ENCODE measurements around the gene CFLAR. TPM values are rescaled to one million over a fixed set of nuclear protein-coding genes. Genes with fewer than 3 reads are reported as not detected.

The CFLAR gene
- total RNA-seq, 3 donors from 2014 or later (not counting 1 experiment from before 2014, with no cell fraction given) = 415 to 542 (median 445) TPM

- Histone ChIP-seq H3K27me3 (ENCODE audit: control insufficient read depth, insufficient read depth, low read length) (no peaks in the 10 kb centered on the region), H3K4me1 (ENCODE audit: control insufficient read depth, insufficient read depth, low read length) (no peaks in the 10 kb centered on the region), H3K36me3 (ENCODE audit: control insufficient read depth, insufficient read depth, low read length) (peaks cover 11% of the 10 kb centered on the region), H3K4me3 (ENCODE audit: low read length) (no peak overlapping the region), H3K27ac (ENCODE audit: low read length) (no peak overlapping the region), H3K9me3 (ENCODE audit: control insufficient read depth, insufficient read depth, low read length) (no peaks in the 10 kb centered on the region)
- H3K36me3 Mint-ChIP-seq = no peaks in the 10 kb centered on the region
- intact Hi-C loops (cut with micrococcal nuclease) = no loop called here
- TF ChIP-seq, protein P1, sequence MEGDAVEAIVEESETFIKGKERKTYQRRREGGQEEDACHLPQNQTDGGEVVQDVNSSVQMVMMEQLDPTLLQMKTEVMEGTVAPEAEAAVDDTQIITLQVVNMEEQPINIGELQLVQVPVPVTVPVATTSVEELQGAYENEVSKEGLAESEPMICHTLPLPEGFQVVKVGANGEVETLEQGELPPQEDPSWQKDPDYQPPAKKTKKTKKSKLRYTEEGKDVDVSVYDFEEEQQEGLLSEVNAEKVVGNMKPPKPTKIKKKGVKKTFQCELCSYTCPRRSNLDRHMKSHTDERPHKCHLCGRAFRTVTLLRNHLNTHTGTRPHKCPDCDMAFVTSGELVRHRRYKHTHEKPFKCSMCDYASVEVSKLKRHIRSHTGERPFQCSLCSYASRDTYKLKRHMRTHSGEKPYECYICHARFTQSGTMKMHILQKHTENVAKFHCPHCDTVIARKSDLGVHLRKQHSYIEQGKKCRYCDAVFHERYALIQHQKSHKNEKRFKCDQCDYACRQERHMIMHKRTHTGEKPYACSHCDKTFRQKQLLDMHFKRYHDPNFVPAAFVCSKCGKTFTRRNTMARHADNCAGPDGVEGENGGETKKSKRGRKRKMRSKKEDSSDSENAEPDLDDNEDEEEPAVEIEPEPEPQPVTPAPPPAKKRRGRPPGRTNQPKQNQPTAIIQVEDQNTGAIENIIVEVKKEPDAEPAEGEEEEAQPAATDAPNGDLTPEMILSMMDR (IDR thresholded peaks at IDR 0.05) = no peak
- H3K4me1 Mint-ChIP-seq = no peaks in the 10 kb centered on the region
- DNase-seq (no peak), ATAC-seq (no peak)
- no peaks in the 10 kb centered on the region for H3K27me3 Mint-ChIP-seq (ENCODE audit: low read depth in 2 of 2)
- H3K9me3 Mint-ChIP-seq = no peaks in the 10 kb centered on the region
- no peak overlapping the region for H3K4me3 Mint-ChIP-seq
- no peak overlapping the region for H3K27ac Mint-ChIP-seq
- 93% methylated on average over 4 of the region's 4 CpGs for WGBS (ENCODE audit: insufficient coverage)
Measured at GRCh38 chr2:201090574-201090973, 25.4 kb upstream of the CFLAR start.

DNA sequence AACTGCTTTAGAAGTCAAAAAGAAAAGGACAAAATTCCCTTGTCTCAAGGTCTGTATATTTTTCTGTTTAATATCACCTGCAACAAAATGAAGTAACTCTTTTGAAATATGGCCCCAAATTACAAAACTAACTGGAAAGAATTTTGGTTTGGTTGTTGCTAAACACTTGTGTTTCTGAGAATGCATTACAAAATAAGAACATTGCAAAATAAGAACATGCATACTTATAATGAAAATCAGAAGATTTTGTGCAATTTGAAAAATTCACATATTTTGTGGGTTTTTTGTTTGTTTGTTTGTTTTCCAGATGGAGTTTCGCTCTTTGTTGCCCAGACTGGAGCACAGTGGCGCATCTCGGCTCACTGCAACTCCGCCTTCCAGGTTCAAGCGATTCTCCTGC, 22.4 kb upstream of the CFLAR start:
- Histone ChIP-seq H3K27me3 (ENCODE audit: control insufficient read depth, insufficient read depth, low read length) (no peaks in the 10 kb centered on the region), H3K36me3 (ENCODE audit: control insufficient read depth, insufficient read depth, low read length) (peaks cover 2% of the 10 kb centered on the region), H3K4me1 (ENCODE audit: control insufficient read depth, insufficient read depth, low read length) (no peaks in the 10 kb centered on the region), H3K9me3 (ENCODE audit: control insufficient read depth, insufficient read depth, low read length) (no peaks in the 10 kb centered on the region), H3K4me3 (ENCODE audit: low read length) (no peak overlapping the region), H3K27ac (ENCODE audit: low read length) (no peak overlapping the region)
- intact Hi-C loops (cut with micrococcal nuclease) = no loop called here
- Mint-ChIP-seq H3K4me3 (no peak overlapping the region), H3K36me3 (no peaks in the 10 kb centered on the region), H3K4me1 (no peaks in the 10 kb centered on the region), H3K27ac (no peak overlapping the region), H3K27me3 (ENCODE audit: low read depth in 2 of 2) (no peaks in the 10 kb centered on the region), H3K9me3 (no peaks in the 10 kb centered on the region)
- DNase-seq (no peak), ATAC-seq (no peak)
- TF ChIP-seq, protein P1 (IDR thresholded peaks at IDR 0.05) = no peak
- 100% methylated on average over 5 of the region's 5 CpGs for WGBS (ENCODE audit: insufficient coverage)

DNA sequence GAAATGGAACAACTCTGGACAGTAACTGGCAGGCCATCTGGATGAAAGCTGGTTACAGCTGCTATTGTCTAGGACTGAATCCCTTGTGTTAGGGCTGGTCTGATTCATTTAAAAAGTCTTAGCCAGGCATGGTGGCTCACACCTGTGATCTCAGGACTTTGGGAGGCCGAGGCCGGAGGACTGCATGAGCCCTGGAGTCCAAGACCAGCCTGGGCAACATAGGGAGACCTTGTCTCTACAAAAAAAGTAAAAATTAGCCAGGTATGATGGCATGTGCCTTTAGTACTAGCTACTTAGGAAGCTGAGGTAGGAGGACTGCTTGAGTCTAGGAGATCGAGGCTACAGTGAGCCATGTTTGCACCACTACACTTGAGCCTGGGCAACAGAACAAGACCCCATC, 15.5 kb upstream of the CFLAR start:
- Mint-ChIP-seq H3K9me3 (no peaks in the 10 kb centered on the region), H3K4me3 (no peak overlapping the region), H3K27ac (no peak overlapping the region), H3K27me3 (ENCODE audit: low read depth in 2 of 2) (no peaks in the 10 kb centered on the region), H3K36me3 (no peaks in the 10 kb centered on the region), H3K4me1 (no peaks in the 10 kb centered on the region)
- H3K4me1 ChIP-seq (ENCODE audit: control insufficient read depth, insufficient read depth, low read length) = no peaks in the 10 kb centered on the region
- no peak for DNase-seq
- no peaks in the 10 kb centered on the region for H3K9me3 ChIP-seq (ENCODE audit: control insufficient read depth, insufficient read depth, low read length)
- H3K36me3 ChIP-seq (ENCODE audit: control insufficient read depth, insufficient read depth, low read length) = no peaks in the 10 kb centered on the region
- TF ChIP-seq, protein P1 (IDR thresholded peaks at IDR 0.05) = no peak
- H3K27ac ChIP-seq (ENCODE audit: low read length) = no peak overlapping the region
- no peaks in the 10 kb centered on the region for H3K27me3 ChIP-seq (ENCODE audit: control insufficient read depth, insufficient read depth, low read length)
- no peak overlapping the region for H3K4me3 ChIP-seq (ENCODE audit: low read length)
- 98% methylated on average over 3 of the region's 3 CpGs for WGBS (ENCODE audit: insufficient coverage)
- intact Hi-C loops (cut with micrococcal nuclease) = no loop called here
- ATAC-seq = no peak

DNA sequence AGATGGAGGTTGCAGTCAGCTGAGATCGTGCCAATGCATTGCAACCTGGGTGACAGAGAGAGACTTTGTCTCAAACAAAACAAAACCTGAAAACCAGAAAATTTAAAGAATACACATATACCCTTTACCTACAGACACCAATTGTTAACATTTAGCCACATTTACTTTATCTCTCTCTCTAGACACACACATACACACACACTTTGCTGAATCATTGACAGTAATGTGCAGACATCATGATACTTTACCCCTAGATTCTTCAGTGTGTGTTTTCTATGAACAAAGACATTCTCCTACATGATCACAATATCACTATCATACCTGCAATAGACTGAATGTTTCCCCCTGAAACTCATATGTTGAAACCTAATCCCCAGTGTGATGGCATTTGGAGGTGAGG, 10.2 kb upstream of the CFLAR start:
- Histone ChIP-seq H3K4me3 (ENCODE audit: low read length) (no peak overlapping the region), H3K4me1 (ENCODE audit: control insufficient read depth, insufficient read depth, low read length) (no peaks in the 10 kb centered on the region), H3K27ac (ENCODE audit: low read length) (no peak overlapping the region), H3K36me3 (ENCODE audit: control insufficient read depth, insufficient read depth, low read length) (no peaks in the 10 kb centered on the region), H3K9me3 (ENCODE audit: control insufficient read depth, insufficient read depth, low read length) (no peaks in the 10 kb centered on the region), H3K27me3 (ENCODE audit: control insufficient read depth, insufficient read depth, low read length) (no peaks in the 10 kb centered on the region)
- intact Hi-C loops (cut with micrococcal nuclease) = no loop called here
- TF ChIP-seq, protein P1 (IDR thresholded peaks at IDR 0.05) = no peak
- DNase-seq = no peak
- Mint-ChIP-seq H3K9me3 (no peaks in the 10 kb centered on the region), H3K27me3 (ENCODE audit: low read depth in 2 of 2) (no peaks in the 10 kb centered on the region), H3K4me1 (no peaks in the 10 kb centered on the region), H3K27ac (no peak overlapping the region), H3K4me3 (no peak overlapping the region), H3K36me3 (no peaks in the 10 kb centered on the region)
- ATAC-seq = no peak
- 100% methylated on average over 1 of the region's 1 CpG for WGBS (ENCODE audit: insufficient coverage)

Measured in natural killer cell (primary cell).